Activated CD4-positive, alpha-beta T cell treated with anti-CD3 and anti-CD28 coated beads, Interleukin-2, amount 50 U/mL, for 24 hours (primary cell): ENCODE results near the gene PNMA6F.
A peak's percentile ranks its signal among the peaks of the same experiment; 100 is the strongest.
"Not testable (repeated sequence)": the region's sequence is repeated elsewhere in the genome, so short reads cannot be mapped to it uniquely, and the experiment has no call there.

Source experiments
- DNase-seq, 2 donors: peaks; one replicate each; pipeline ENCODE4 v3.0.0-alpha.2; 2020; ENCODE audit warnings: low read depth in 1 of 2, low spot score in 1 of 2

The PNMA6F gene

GRCh38 chrX:153336121-153336894 lies 14.7 kb upstream of the PNMA6F start:
- DNase-seq, result peak in 1 of 2 donors; percentile 0

GRCh38 chrX:153334654-153335295 lies 13.2 kb upstream of the PNMA6F start:
- no peak for DNase-seq

- peak; percentile 60 to 63 for DNase-seq
Observed at GRCh38 chrX:153333821-153334653, 12.5 kb upstream of the PNMA6F start, which contains the start of gene ZNF275. Gene ZNF275 (plus strand): TSS chrX:153334153. CDS start chrX:153336680, 2,527 bp downstream.

- DNase-seq, result no peak
Observed at GRCh38 chrX:153333266-153333665, 11.7 kb upstream of the PNMA6F start.

- DNase-seq, result no peak
Observed at GRCh38 chrX:153327561-153327960, 6.0 kb upstream of the PNMA6F start.

GRCh38 chrX:153320555-153321184 lies 897 bp downstream of the PNMA6F start:
- DNase-seq, result no peak

GRCh38 chrX:153320047-153320443 lies 1.5 kb downstream of the PNMA6F start:
- not testable (repeated sequence) for DNase-seq

- no peak for DNase-seq
Observed at GRCh38 chrX:153319295-153320046, 2.1 kb downstream of the PNMA6F start.

- no peak for DNase-seq
Observed at GRCh38 chrX:153318811-153319210, 2.8 kb downstream of the PNMA6F start.

GRCh38 chrX:153317996-153318722 lies 3.4 kb downstream of the PNMA6F start:
- no peak for DNase-seq

- no peak for DNase-seq
Observed at GRCh38 chrX:153317306-153317705, 4.3 kb downstream of the PNMA6F start.

- DNase-seq, result no peak
Observed at GRCh38 chrX:153312842-153313241, 8.7 kb downstream of the PNMA6F start.

GRCh38 chrX:153312041-153312440 lies 9.5 kb downstream of the PNMA6F start:
- DNase-seq, result no peak

GRCh38 chrX:153310901-153311300 lies 10.7 kb downstream of the PNMA6F start:
- DNase-seq, result no peak

- DNase-seq, result no peak
Observed at GRCh38 chrX:153307276-153308178, 14.0 kb downstream of the PNMA6F start.

GRCh38 chrX:153306527-153307115 lies 14.9 kb downstream of the PNMA6F start:
- no peak for DNase-seq

- no peak for DNase-seq
Observed at GRCh38 chrX:153305972-153306371, 15.6 kb downstream of the PNMA6F start.

- no peak for DNase-seq
Observed at GRCh38 chrX:153304988-153305736, 16.4 kb downstream of the PNMA6F start.
